Cardiac muscle cell (in vitro differentiated cells and primary cell): ENCODE data around the gene MIOX. TPM values are rescaled to one million over a fixed set of nuclear protein-coding genes. Genes with fewer than 3 reads are reported as not detected.

Experiments
- DNase-seq, 2 donors: peaks; one replicate each; pipeline versions ENCODE4 v3.0.0 to v3.0.0-alpha.2; 2010 to 2017; ENCODE audit warnings: low read depth in 1 of 2, low spot score in 1 of 2
- H3K27ac ChIP-seq: fragments of 200-600 bp; sonication (generic); 2 replicates; pipeline ENCODE4 v1.5.1; 2016
- H3K27me3 ChIP-seq: fragments of 200-600 bp; sonication (generic); 2 replicates; pipeline ENCODE4 v1.6.0; 2016; ENCODE audit warnings: control low read depth
- H3K36me3 ChIP-seq: fragments of 200-600 bp; sonication (generic); 2 replicates; pipeline ENCODE4 v1.5.1; 2016; ENCODE audit warnings: control low read depth
- H3K4me1 ChIP-seq: fragments of 200-600 bp; sonication (generic); 2 replicates; pipeline ENCODE4 v1.8.1; 2017; ENCODE audit warnings: low read depth, mild to moderate bottlenecking, mixed run types
- H3K4me3 ChIP-seq: fragments of 200-600 bp; sonication (generic); 2 replicates; pipeline ENCODE4 v1.5.1; 2016; ENCODE audit warnings: mild to moderate bottlenecking
- H3K9me3 ChIP-seq: fragments of 200-600 bp; sonication (generic); 2 replicates; pipeline ENCODE4 v1.5.1; 2017; ENCODE audit warnings: low read depth, mild to moderate bottlenecking, control low read depth
- polyA plus RNA-seq: library from polyadenylated mRNA; unstranded; fragments of >200 nt; fragmentation: Nextera tagmentation; extraction: Ambion mirVana; gene quantifications from 2 replicates; pipeline ENCODE4 v1.2.1, GENCODE V29; 2016
- total RNA-seq: library from RNA; depleted of rRNA; stranded (reverse); fragments of >200 nt; gene quantifications from 2 replicates; pipeline ENCODE4 v1.2.3, GENCODE V29; 2016
- TF ChIP-seq, protein P1 (sequence below): IDR thresholded peaks from 2 replicates; pipeline ENCODE4 v1.5.1; 2012; ENCODE audit warnings: low read depth, mild to moderate bottlenecking, low read length

MIOX gene
- total RNA-seq (not detected in 2 replicates), polyA plus RNA-seq (not detected in 2 replicates)

DNA sequence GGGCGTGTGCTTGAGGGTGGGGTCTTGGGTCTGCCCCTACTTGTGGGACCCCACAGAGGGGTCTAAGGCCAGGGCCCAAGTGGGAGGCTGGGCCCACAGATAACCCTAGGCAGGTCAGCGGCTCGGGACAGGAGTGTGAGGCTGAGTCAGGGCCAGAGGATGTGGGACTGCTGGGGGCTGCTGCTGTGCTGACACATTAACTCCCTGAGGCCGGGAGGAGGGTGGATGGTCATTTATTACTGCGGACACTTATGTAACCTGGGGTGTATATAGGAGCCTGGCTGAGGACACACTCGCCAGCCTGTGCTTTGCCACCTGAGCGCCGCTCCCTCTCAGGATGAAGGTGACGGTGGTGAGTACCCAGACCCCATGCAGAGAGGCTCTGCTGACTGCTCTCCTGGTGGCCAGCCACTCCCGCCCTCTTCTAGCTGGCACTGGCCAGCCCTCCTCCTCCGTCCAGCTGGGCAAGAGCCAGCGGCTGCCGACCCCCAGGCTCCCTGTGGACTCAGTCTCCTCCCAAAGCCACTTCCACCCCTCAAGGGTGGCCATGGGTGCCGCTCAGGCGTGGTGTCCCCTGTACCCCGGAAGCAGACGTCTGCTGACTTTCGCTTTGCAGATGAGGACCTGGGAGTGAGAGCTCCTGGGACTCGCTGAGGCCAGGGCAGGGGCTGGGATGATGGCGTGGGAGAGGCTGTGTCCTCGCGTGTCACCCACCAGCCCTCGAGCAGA is at the start of gene MIOX:
MIOX (plus strand) TSS at position 299 of the 729 bp plus-strand sequence; CDS start at position 338, 39 bp downstream.
- Histone ChIP-seq H3K27me3 (peaks cover 15% of the 10 kb centered on the region), H3K4me3 (no peak within 1 kb of the TSS), H3K4me1 (no peaks in the 10 kb centered on the region), H3K9me3 (no peaks in the 10 kb centered on the region), H3K36me3 (no peaks in the 10 kb centered on the region), H3K27ac (no peak within 1 kb of the TSS)
- TF ChIP-seq, protein P1, sequence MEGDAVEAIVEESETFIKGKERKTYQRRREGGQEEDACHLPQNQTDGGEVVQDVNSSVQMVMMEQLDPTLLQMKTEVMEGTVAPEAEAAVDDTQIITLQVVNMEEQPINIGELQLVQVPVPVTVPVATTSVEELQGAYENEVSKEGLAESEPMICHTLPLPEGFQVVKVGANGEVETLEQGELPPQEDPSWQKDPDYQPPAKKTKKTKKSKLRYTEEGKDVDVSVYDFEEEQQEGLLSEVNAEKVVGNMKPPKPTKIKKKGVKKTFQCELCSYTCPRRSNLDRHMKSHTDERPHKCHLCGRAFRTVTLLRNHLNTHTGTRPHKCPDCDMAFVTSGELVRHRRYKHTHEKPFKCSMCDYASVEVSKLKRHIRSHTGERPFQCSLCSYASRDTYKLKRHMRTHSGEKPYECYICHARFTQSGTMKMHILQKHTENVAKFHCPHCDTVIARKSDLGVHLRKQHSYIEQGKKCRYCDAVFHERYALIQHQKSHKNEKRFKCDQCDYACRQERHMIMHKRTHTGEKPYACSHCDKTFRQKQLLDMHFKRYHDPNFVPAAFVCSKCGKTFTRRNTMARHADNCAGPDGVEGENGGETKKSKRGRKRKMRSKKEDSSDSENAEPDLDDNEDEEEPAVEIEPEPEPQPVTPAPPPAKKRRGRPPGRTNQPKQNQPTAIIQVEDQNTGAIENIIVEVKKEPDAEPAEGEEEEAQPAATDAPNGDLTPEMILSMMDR: no peak
- no peak for DNase-seq

DNA sequence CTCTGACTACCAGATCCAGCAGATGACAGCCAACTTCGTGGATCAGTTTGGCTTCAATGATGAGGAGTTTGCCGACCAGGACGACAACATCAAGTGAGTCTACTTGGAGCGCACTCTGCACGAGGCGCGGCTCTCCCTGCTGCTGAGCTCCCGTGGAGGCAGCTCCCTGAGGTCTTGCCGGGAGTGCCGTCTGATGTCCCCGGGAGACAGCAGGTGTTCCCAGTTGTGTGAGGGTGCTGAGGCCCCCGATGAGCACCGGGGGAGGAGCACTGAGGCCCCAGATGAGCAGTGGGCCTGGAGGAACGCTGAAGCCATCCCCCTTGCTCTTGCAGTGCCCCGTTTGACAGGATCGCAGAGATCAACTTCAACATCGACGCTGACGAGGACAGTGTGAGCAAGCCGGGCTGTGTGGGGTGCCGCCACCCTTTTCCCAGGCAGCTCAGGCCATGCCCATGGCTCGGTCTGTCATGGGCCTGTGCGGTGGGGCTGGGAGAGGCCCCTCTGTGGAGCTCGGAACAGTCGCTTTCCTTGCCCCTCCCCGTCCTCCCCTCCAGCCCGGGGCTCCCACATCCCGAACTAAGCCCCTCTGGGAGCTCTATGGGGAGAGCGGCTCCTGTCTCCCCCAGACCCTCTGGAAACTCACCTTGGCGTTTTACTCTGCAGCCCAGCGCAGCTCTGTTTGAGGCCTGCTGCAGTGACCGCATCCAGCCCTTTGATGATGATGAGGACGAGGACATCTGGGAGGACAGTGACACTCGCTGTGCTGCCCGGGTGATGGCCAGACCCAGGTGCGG is 49.0 kb upstream of the MIOX start:
- TF ChIP-seq, protein P1: no peak
- no peak overlapping the region for H3K27ac ChIP-seq
- no peaks in the 10 kb centered on the region for H3K27me3 ChIP-seq
- H3K9me3 ChIP-seq: no peaks in the 10 kb centered on the region
- H3K4me3 ChIP-seq: no peak overlapping the region
- DNase-seq: no peak
- H3K36me3 ChIP-seq: peaks cover 22% of the 10 kb centered on the region
- H3K4me1 ChIP-seq: no peaks in the 10 kb centered on the region

DNA sequence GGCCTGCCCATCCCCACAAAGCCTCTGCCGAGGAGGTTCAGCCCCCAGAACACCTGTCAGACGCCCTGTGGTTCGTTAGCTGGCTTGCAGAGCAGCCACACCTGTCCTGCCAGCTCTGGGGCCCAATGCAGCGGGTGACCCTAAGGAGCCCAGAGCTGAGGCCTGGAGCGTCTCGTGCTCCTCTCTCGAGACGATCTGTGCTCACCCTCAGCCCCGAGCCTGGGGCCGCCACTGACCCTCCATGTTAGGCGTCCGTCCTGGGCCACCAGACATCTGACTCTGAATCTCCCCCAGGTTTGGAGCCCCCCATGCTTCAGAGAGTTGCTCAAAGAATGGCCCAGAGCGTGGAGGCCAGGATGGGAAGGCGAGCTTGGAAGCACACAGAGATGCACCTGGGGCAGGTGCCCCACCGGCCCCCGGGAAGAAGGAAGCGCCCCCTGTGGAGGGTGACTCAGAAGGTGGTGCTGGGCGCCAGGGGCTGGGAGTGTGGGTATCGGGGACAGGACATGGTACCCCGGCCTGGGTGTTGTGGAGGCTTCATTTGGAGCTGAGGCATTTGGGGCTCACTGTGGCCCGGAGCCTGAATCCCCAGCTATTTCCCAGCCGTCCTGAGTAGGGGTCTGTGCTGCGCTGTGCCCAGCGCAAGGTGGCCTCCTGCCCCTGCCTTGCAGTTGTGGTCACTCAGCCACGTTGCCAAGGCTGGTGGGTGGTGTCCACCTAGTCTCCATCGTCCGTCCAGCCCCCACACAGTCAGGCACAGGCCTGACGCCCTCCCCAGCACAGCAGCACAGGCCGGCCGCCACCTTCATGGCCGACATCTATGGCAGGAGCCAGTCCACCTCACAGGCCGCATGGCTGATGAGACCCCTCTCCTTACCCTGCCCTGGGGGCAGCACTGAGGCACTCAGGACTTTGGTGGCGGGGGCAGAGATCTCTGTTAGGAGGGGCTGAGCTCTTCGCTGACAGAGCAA is 48.1 kb upstream of the MIOX start:
- H3K4me3 ChIP-seq: no peak overlapping the region
- TF ChIP-seq, protein P1: no peak
- H3K27ac ChIP-seq: no peak overlapping the region
- H3K4me1 ChIP-seq: no peaks in the 10 kb centered on the region
- no peaks in the 10 kb centered on the region for H3K9me3 ChIP-seq
- H3K36me3 ChIP-seq: peaks cover 19% of the 10 kb centered on the region
- DNase-seq: no peak
- no peaks in the 10 kb centered on the region for H3K27me3 ChIP-seq

DNA sequence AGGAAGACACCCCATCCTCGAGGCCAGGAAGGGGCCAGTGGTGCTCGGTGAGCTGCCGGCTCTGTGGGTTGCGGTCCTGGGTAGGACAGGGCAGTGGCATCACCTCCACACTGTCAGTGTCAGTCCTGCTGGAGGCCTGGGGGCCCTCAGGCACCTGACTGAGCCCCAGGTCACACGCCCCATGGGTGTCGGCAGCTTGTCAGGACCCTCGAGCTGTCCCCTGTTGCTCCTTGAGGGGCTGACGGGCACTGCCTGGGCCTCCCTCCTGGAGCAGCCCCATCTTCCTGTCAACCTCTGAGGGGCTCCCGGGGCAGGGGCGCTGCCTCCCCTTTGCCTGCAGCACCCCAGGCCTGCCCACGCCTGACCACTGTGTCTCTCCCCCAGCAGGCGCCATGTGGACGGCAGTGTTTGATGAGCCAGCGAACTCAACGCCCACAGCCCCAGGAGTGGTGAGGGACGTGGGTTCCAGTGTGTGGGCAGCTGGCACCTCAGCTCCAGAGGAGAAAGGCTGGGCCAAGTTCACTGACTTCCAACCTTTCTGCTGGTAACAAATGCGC is 47.3 kb upstream of the MIOX start:
- peaks cover 19% of the 10 kb centered on the region for H3K36me3 ChIP-seq
- H3K9me3 ChIP-seq: no peaks in the 10 kb centered on the region
- TF ChIP-seq, protein P1: no peak

DNA sequence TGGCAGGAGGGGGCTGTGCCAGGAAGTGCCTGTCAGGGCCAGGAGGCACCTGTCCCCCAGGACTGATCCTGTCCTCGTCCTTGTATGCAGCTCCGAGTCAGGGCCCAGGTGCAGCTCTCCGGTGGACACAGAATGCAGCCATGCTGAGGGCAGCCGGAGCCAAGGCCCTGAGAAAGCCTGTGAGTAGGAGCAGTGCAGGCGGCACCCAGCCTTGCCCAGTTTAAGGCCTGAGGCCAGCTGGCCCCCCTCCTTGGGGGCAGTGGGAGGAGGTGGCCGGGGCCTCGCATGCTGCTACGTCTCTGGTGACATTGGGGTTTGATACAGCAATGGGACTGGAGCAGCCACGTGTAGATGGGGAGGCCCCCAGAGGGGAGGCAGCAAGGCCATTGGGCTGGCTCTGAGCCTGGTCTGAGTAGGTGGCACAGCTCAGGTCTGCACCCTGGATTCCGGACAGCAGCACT is 46.8 kb upstream of the MIOX start:
- H3K9me3 ChIP-seq: no peaks in the 10 kb centered on the region
- DNase-seq: no peak
- H3K4me1 ChIP-seq: no peaks in the 10 kb centered on the region
- no peak overlapping the region for H3K4me3 ChIP-seq
- H3K27me3 ChIP-seq: no peaks in the 10 kb centered on the region
- H3K36me3 ChIP-seq: peaks cover 19% of the 10 kb centered on the region
- TF ChIP-seq, protein P1: no peak
- no peak overlapping the region for H3K27ac ChIP-seq

More for the DNA sequence above, 47.3 kb upstream of the MIOX start:
- Histone ChIP-seq H3K4me3 (no peak overlapping the region), H3K4me1 (no peaks in the 10 kb centered on the region), H3K27ac (no peak overlapping the region), H3K27me3 (no peaks in the 10 kb centered on the region)
- DNase-seq: no peak
